Measurements from ENCODE around the gene FAAP20. TPM values are rescaled to one million over a fixed set of nuclear protein-coding genes. Genes with fewer than 3 reads are reported as not detected.

The FAAP20 gene
- total and polyA plus RNA-seq, 9 of the 15 experiments (the other 6 are each of a cell fraction or from before 2014, with no cell fraction given): 0.58 to 143 (median 9.9) TPM

DNA sequence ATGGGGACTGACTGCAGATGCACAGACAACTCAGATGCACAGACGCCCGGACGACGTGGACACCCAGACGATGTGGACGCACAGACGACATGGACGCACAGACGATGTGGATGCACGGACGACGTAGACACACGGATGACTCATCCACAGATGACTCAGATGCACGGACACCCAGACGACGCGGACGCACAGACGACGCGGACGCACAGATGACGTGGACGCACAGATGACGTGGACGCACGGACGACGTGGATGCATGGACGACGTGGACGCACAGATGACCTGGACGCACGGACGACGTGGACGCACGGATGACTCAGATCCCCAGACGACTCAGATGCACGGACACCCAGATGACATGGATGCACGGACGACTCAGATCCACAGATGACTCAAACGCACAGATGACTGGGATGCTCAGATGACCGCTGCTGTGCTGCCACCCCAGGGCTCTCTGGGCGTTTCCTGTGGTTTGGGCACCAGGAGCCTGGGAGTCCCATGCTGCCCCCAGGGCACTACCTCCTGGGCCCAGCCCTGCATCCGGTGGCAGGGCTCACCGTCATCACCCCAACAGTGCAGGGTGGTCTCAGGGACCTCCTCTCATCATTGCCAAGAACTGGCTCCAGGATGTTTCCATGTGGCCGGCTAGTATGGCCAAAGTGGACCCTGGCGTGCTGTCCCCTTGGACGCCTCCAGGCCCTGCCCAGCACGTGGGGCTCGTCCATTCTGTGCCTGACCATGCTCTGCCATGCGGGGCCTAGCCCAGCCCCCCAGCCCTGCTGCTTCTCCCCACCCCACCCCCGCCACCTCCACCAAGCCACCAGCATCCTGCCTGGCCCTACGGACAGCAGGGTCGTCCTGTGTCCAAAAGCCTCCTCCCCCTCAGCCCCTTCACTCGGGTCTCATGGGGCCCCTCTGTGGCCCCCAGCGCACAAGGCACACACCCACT, 14.0 kb downstream of the FAAP20 start (continued):
- TF ChIP-seq, protein P1, sequence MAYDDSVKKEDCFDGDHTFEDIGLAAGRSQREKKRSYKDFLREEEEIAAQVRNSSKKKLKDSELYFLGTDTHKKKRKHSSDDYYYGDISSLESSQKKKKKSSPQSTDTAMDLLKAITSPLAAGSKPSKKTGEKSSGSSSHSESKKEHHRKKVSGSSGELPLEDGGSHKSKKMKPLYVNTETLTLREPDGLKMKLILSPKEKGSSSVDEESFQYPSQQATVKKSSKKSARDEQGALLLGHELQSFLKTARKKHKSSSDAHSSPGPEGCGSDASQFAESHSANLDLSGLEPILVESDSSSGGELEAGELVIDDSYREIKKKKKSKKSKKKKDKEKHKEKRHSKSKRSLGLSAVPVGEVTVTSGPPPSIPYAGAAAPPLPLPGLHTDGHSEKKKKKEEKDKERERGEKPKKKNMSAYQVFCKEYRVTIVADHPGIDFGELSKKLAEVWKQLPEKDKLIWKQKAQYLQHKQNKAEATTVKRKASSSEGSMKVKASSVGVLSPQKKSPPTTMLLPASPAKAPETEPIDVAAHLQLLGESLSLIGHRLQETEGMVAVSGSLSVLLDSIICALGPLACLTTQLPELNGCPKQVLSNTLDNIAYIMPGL (CRISPR knock-in tag; IDR thresholded peaks at IDR 0.05): no peak
- no peak for TF ChIP-seq WHSC1 (IDR thresholded peaks at IDR 0.05; ENCODE audit: low read length)
- TF ChIP-seq RBM14 (IDR thresholded peaks at IDR 0.05; ENCODE audit: borderline replicate concordance, insufficient read depth, low read depth, low read length): no peak
- no peak for TF ChIP-seq PURB (CRISPR knock-in tag; IDR thresholded peaks at IDR 0.05; ENCODE audit: low read depth)
- TF ChIP-seq SREBF2 (CRISPR knock-in tag; IDR thresholded peaks at IDR 0.05): no peak
- peak; percentile 77 for TF ChIP-seq TRIM28 (IDR thresholded peaks at IDR 0.05)
- peak in 1 of 2 experiments; percentile 79; a peak in 2 of 4 replicates for TF ChIP-seq RCOR1 (IDR thresholded peaks at IDR 0.05; ENCODE audit: borderline replicate concordance in 1 of 2, low read depth in 2 of 2, low read length in 2 of 2)
- no peak for TF ChIP-seq PTBP1 (IDR thresholded peaks at IDR 0.05; ENCODE audit: low read depth, low read length)
- TF ChIP-seq DIDO1 (tag; IDR thresholded peaks at IDR 0.05; ENCODE audit: low read depth): peak; percentile 83
- TF ChIP-seq, protein P2, sequence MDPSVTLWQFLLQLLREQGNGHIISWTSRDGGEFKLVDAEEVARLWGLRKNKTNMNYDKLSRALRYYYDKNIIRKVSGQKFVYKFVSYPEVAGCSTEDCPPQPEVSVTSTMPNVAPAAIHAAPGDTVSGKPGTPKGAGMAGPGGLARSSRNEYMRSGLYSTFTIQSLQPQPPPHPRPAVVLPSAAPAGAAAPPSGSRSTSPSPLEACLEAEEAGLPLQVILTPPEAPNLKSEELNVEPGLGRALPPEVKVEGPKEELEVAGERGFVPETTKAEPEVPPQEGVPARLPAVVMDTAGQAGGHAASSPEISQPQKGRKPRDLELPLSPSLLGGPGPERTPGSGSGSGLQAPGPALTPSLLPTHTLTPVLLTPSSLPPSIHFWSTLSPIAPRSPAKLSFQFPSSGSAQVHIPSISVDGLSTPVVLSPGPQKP (CRISPR knock-in tag; IDR thresholded peaks at IDR 0.05): no peak; the same call in 1 of the 2 replicates
- peak; percentile 61; the same call in 1 of the 2 replicates for TF ChIP-seq ZNF175 (CRISPR knock-in tag; IDR thresholded peaks at IDR 0.05; ENCODE audit: low read depth)
- TF ChIP-seq MYC (IDR thresholded peaks at IDR 0.05; ENCODE audit: low read depth, low read length): peak; percentile 89
- TF ChIP-seq MYC (CRISPR knock-in tag; IDR thresholded peaks at IDR 0.05; ENCODE audit: borderline replicate concordance, low read depth): no peak; the same call in 1 of the 2 replicates
- no peak for TF ChIP-seq PYGO2 (tag; IDR thresholded peaks at IDR 0.05)
- TF ChIP-seq RNF2 (IDR thresholded peaks at IDR 0.05): 0 out of 2 replicates have a peak, but pooled peaks have one; percentile 29
- TF ChIP-seq MEF2A (IDR thresholded peaks at IDR 0.05; ENCODE audit: control insufficient read depth, low read depth, low read length): no peak; the same call in 1 of the 2 replicates
- no peak for TF ChIP-seq FOXA3 (CRISPR knock-in tag; conservative IDR thresholded peaks at IDR 0.05 in 1 of 2, IDR thresholded peaks at IDR 0.05 in 1 of 2)
- 0 out of 2 replicates have a peak, but pooled peaks have one; percentile 14 for TF ChIP-seq DMBX1 (CRISPR knock-in tag; IDR thresholded peaks at IDR 0.05; ENCODE audit: borderline replicate concordance)
- peak; percentile 70 for TF ChIP-seq SUPT5H (IDR thresholded peaks at IDR 0.05)
- peak in 1 of 2 experiments; percentile 65; a peak in 1 of 4 replicates for TF ChIP-seq HDAC1 (IDR thresholded peaks at IDR 0.05)
- TF ChIP-seq, protein P3, sequence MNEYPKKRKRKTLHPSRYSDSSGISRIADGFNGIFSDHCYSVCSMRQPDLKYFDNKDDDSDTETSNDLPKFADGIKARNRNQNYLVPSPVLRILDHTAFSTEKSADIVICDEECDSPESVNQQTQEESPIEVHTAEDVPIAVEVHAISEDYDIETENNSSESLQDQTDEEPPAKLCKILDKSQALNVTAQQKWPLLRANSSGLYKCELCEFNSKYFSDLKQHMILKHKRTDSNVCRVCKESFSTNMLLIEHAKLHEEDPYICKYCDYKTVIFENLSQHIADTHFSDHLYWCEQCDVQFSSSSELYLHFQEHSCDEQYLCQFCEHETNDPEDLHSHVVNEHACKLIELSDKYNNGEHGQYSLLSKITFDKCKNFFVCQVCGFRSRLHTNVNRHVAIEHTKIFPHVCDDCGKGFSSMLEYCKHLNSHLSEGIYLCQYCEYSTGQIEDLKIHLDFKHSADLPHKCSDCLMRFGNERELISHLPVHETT (CRISPR knock-in tag; conservative IDR thresholded peaks at IDR 0.05 in 1 of 2, IDR thresholded peaks at IDR 0.05 in 1 of 2): peak in 1 of 2 experiments; percentile 94; a peak in 2 of 4 replicates
- peak; percentile 23; the same call in 1 of the 2 replicates for TF ChIP-seq TEAD4 (IDR thresholded peaks at IDR 0.05; ENCODE audit: low read length)
- no peak for TF ChIP-seq TEAD4 (CRISPR knock-in tag; IDR thresholded peaks at IDR 0.05; ENCODE audit: borderline replicate concordance)
